Measurements from ENCODE around the gene TSTD2. TPM values are rescaled to one million over a fixed set of nuclear protein-coding genes. Genes with fewer than 3 reads are reported as not detected.

Gene TSTD2
- total RNA-seq, 1 experiment from 2014 or later: 29.7 TPM

DNA sequence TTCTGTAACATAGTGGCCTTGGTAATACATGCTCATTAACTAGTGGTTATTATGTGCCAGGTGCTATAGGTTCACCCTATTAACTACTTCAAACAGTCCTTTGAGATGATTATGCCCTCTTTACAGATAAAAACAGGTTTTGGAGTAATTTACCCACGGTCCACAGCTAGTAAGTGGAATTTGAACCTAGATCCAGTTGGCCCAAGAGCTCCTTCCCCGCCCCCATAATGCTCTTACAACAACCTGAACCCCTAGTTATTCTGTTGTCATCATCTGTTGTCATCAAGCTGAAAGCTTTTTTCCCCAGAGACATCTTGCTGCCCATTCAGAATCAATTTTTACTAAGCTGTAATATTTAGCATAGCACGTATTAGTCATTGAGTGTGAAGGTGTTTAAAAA lies 40.8 kb upstream of the TSTD2 start:
- TF ChIP-seq EZH2 (IDR thresholded peaks at IDR 0.05; ENCODE audit: borderline replicate concordance, low read depth, low read length, poor library complexity, severe bottlenecking): no peak
- no peak for TF ChIP-seq CTCF (conservative IDR thresholded peaks at IDR 0.05; ENCODE audit: low read depth, low read length)
- CTCF ChIA-PET: no interaction called here
- intact Hi-C loops (cut with micrococcal nuclease; ENCODE audit: unreplicated experiment): no loop called here
- DNase-seq (ENCODE audit: low spot score): no peak
- Histone ChIP-seq H3K4me3 (ENCODE audit: low read depth, low read length, poor library complexity, severe bottlenecking) (no peak overlapping the region), H3K36me3 (ENCODE audit: insufficient read depth, low read length, poor library complexity, severe bottlenecking) (peaks cover 82% of the 10 kb centered on the region), H3K9me3 (ENCODE audit: low read depth, low read length, poor library complexity, severe bottlenecking) (no peaks in the 10 kb centered on the region), H3K27ac (ENCODE audit: low read depth, low read length, poor library complexity, severe bottlenecking) (no peak overlapping the region), H3K4me1 (ENCODE audit: insufficient read depth, low read length, poor library complexity, severe bottlenecking) (no peaks in the 10 kb centered on the region), H3K27me3 (replicated peaks; ENCODE audit: insufficient read depth, low read depth, low read length, poor library complexity) (no peaks in the 10 kb centered on the region)
- POLR2A ChIA-PET (ENCODE audit: low non-redundant PET): no interaction called here
- no TSS peak for BruUV-seq (replicated peaks)

DNA sequence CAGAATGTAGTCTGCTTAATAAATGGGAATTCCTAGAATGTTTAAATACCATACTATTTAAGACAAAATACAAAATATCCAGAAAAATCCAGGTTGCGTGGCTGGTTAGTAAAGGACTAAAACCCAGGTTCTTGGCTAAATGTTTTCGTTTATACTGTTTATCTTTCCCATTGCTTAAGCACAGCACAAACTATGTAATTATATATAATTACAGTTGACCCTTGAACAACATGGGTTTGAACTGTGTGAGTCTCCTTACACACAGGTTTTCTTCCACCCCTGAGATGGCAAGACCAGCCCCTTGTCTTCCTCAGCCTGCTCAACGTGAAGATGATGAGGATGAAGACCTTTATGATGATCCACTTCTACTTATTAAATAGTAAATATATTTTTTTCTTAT lies 39.2 kb upstream of the TSTD2 start:
- no peak for DNase-seq (ENCODE audit: low spot score)
- ChIA-PET CTCF (no interaction called here), POLR2A (ENCODE audit: low non-redundant PET) (no interaction called here)
- H3K4me1 ChIP-seq (ENCODE audit: insufficient read depth, low read length, poor library complexity, severe bottlenecking): no peaks in the 10 kb centered on the region
- BruUV-seq (replicated peaks): no TSS peak
- H3K9me3 ChIP-seq (ENCODE audit: low read depth, low read length, poor library complexity, severe bottlenecking): no peaks in the 10 kb centered on the region
- no peak overlapping the region for H3K27ac ChIP-seq (ENCODE audit: low read depth, low read length, poor library complexity, severe bottlenecking)
- TF ChIP-seq EZH2 (IDR thresholded peaks at IDR 0.05; ENCODE audit: borderline replicate concordance, low read depth, low read length, poor library complexity, severe bottlenecking) (no peak), CTCF (conservative IDR thresholded peaks at IDR 0.05; ENCODE audit: low read depth, low read length) (no peak)
- no peaks in the 10 kb centered on the region for H3K27me3 ChIP-seq (replicated peaks; ENCODE audit: insufficient read depth, low read depth, low read length, poor library complexity)
- intact Hi-C loops (cut with micrococcal nuclease; ENCODE audit: unreplicated experiment): no loop called here
- H3K4me3 ChIP-seq (ENCODE audit: low read depth, low read length, poor library complexity, severe bottlenecking): no peak overlapping the region
- H3K36me3 ChIP-seq (ENCODE audit: insufficient read depth, low read length, poor library complexity, severe bottlenecking): peaks cover 93% of the 10 kb centered on the region

DNA sequence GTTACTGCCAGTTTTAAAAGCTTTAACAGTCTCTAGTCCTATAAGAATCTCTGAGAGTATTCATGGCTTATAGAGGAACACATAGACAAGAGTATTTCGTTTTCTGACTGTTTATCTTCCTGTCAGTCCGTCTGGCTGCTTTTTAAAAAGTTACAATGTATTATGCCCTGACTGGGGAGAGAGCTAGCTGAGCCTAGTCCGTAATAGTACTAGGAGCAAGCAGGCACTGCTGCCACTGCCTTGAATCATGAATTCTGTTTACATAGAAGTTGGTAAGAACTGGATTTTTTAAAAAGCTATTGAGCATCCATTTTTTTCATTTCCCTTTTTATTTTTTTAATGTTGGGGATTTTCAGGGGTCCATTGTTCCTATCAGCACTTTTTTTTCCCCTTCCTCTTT lies 37.4 kb upstream of the TSTD2 start:
- CTCF ChIA-PET: no interaction called here
- TF ChIP-seq EZH2 (IDR thresholded peaks at IDR 0.05; ENCODE audit: borderline replicate concordance, low read depth, low read length, poor library complexity, severe bottlenecking) (no peak), CTCF (conservative IDR thresholded peaks at IDR 0.05; ENCODE audit: low read depth, low read length) (no peak)
- POLR2A ChIA-PET (ENCODE audit: low non-redundant PET): no interaction called here
- no peaks in the 10 kb centered on the region for H3K4me1 ChIP-seq (ENCODE audit: insufficient read depth, low read length, poor library complexity, severe bottlenecking)
- no peaks in the 10 kb centered on the region for H3K9me3 ChIP-seq (ENCODE audit: low read depth, low read length, poor library complexity, severe bottlenecking)
- BruUV-seq (replicated peaks): no TSS peak
- H3K4me3 ChIP-seq (ENCODE audit: low read depth, low read length, poor library complexity, severe bottlenecking): no peak overlapping the region
- no peak overlapping the region for H3K27ac ChIP-seq (ENCODE audit: low read depth, low read length, poor library complexity, severe bottlenecking)
- no peaks in the 10 kb centered on the region for H3K27me3 ChIP-seq (replicated peaks; ENCODE audit: insufficient read depth, low read depth, low read length, poor library complexity)
- intact Hi-C loops (cut with micrococcal nuclease; ENCODE audit: unreplicated experiment): no loop called here
- DNase-seq (ENCODE audit: low spot score): no peak
- H3K36me3 ChIP-seq (ENCODE audit: insufficient read depth, low read length, poor library complexity, severe bottlenecking): peaks cover 98% of the 10 kb centered on the region

Data from A673 (cell line).